GM21423 (cell line): ENCODE data around the gene PTGFR.

Experiments used
- ATAC-seq: cut with Tn5 transposase; IDR thresholded peaks from one replicate; pipeline ENCODE4 v1.9.1; 2021; ENCODE audit warnings: mild to moderate bottlenecking, moderate library complexity; ENCODE audit not compliant: unreplicated experiment

PTGFR gene, protein sequence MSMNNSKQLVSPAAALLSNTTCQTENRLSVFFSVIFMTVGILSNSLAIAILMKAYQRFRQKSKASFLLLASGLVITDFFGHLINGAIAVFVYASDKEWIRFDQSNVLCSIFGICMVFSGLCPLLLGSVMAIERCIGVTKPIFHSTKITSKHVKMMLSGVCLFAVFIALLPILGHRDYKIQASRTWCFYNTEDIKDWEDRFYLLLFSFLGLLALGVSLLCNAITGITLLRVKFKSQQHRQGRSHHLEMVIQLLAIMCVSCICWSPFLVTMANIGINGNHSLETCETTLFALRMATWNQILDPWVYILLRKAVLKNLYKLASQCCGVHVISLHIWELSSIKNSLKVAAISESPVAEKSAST

DNA sequence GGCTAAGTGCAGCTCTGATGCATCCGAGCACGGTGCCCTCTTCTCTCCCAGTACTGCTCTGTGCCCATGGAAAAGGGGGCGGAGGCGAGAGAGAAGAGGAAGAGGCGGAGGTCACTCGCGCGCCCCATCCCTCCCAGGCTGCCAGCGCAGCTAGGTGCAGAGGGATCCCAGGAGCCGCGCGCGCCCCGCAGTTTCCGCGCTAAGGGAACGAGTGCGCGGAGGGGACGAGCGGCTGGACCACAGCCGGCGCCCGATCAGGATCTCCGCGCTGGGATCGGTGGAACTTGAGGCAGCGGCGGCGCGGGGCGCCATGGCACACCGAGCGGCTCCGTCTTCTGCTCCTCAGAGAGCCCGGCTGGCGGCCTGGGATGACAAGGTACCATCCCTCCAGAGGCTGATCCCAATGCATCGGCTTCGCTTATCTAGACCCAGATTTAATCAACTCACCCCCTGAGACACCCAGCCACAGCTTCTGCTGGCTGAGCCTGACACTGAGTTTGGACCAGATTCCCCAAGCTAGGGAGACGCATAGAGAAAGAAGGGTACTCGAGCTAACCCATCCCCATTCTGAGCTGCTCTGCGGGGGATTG is at the start of gene PTGFR:
PTGFR (plus strand) TSS at position 114 of the 590 bp plus-strand sequence. CDS start 1,770 bp downstream, outside the sequence.
- ATAC-seq: no peak

DNA sequence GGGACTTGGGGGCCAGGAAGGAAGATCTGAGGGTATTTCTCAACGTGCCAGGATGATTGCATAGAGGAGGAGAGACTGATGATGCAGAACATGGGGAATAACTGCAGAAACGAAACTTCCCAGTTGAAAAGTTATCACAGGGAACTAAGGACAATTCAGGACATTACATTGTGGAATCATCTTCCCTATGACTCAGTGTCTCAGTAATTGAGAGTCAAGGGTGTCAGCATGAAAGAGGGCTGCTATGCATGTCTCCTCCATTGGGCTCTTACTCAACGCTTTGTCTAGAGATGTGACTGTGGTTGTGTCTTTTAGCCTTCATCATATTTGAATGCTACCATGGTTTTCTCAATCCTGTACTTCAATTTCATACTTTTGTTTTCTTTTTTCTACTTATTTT is 48.9 kb upstream of the PTGFR start:
- no peak for ATAC-seq

DNA sequence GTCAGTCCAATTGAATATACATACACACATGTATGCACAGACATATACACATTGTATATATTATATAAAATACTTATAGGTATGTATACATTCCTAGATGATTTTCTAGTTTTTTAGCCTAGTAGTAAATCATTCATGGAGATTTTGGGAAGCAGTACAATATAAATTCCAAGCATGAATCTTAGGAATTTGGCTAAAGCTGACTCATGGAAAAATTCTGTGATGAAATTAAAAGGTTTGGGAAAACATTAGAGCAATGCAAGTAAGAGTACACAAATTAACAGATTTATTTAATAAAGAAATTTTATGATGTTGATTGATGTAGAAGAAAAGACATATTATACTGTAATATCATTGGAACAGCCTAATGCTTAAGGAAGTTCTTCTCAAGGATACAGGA is 43.7 kb upstream of the PTGFR start:
- ATAC-seq: no peak

DNA sequence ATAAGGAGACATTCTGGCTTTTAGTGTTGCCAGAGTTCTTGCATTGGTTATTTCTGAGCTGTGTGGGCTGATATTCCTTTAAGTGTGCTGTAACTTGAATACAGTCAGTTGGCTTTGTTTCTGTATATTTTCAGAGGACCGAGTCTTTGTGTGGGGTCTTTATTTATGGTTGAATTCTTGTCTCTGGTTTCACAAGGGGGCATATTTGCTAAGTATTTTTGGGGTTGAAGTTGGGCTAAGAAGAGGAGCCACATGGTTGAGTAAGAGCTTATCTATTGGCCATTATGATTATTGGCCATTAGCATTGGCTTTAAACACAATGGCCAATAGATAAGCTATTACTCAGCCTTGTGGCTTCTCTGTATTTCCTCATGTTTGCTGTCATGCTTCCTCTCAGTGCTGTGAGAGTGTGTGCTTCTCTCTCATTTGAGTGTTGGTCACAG is 26.3 kb upstream of the PTGFR start:
- no peak for ATAC-seq

DNA sequence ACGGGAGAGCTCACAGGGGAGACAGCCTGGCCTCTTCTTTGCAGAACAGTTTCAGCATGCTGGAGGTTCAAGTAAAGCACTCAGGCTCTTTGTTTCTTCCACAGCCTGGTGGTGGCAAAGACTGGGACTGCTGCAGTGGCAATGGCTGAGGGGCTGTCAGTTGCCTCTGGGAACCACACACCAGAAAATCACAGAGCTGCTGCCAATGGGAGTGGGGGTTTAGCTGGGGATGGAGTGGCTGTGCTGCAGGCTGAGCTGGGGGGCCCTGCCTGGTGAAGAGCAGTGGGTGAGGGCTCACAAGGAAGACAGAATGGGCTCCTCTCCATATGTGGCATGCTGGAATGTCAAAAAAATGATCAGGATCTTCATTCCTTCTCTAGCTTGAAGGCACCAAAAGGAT is 25.6 kb upstream of the PTGFR start:
- no peak for ATAC-seq

DNA sequence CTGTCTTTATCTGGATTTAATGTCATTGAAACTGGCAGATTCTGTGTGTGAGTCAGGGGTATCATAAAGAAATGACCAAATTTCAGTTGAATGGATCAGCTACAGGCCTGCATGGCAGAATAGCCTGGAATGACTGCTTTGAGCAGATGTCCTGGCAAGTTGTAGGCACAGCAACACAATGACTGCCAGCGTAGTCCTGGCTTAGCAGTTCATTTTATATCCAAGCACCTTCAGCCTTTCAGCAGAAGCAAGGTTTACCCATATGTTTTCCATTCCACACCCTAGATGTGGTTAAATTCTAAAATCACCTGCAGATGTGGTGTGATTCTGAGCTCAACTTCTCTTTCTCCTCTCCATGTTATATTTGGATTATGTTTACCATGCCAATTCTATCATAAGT is 22.3 kb upstream of the PTGFR start:
- no peak for ATAC-seq

DNA sequence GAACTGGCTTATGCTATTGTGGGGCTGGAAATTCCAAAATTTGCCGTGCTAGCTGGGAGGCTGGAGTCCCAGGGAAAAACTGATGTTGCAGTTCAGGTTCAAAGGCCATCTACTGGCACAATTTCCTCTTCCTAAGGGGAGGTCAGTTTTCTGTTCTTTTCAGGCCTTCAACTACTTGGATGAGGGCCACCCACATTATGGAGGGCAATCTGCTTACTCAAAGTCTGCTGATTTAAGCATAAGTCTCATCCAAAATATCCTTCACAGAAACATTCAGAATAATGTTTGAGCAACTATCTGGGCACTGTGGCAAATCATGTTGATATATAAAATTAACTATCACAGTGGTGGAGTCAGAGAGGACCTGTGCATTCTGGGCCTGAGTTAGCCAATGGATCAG is 21.2 kb upstream of the PTGFR start:
- no peak for ATAC-seq

DNA sequence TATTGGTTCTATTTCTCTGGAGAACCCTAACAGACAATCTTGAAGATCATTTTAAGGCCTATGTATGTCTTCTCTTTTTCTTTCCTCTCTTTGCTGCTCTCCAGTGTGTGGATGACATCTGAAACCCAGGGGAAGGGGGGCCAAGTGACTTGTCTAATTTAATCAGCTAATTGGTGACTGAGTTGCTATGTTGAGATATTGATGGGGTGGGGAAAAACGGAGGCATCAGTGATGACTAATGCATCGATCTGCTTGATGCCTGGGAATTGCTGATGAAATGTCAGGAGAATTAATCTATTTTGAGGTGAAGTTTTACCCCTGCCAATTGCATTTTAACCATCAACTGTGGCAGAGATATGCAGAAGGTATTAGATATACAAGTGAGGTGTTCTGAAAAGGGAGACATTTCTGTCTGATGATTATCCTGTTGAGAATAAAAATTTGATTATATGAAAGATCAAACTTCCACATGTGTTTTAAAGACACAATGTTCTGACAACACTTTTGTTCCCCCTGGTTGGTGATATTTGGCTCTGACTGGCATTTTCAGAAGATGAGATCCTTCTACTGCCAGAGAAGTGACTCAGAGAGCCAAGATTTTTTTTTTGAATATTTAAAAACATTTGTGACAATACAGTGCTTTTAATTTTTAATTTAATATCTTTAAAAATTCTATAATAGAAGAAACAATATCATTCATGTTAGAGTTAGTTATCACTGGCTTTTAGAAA is 18.7 kb upstream of the PTGFR start:
- no peak for ATAC-seq

DNA sequence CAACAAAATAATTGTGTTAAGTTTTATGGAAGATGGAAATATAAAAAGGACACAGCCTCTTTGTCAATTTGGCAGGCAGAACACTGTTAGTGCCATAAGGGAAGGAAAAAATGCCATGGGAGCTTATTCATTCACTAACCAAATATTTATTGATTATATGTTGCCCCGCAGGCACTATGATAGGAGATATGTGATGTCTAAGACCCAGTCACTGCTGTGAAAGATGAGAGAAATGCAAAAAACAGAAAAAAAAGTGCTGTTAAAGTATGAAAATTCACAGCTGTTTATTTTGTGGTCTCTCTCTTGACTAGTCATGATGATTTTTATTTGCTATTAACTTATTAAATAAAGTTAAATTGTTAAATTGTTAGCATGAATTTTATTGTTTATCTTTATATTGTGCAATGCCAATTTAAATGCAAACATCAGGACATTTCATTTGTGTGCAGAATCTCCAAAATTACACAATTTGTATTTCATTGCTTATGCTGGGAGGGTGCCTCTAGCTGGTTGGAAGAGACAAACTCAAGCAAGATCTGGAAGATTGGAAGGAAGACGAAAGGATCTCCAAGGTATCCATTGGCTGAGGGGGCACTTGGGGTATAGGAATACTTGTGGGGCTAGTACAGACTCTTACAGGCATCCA is 17.8 kb upstream of the PTGFR start:
- no peak for ATAC-seq

DNA sequence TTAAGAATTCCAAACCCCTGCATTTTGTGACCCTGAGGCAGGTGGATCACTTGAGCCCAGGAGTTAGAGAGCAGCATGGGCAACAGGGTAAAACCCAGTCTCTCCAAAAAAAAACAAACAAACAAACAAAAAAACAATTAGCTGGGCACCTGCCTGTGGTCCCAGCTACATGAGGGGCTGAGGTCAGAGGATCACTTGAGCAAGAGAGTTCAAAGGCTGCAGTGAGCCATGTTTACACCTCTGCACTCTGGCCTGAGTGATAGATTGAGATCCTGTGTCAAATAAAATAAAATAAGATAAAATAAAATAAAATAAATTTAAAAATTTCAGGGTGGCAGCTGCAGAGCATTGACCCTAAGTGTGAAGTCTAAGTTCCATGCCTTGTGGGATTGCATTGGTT is 16.7 kb upstream of the PTGFR start:
- ATAC-seq: no peak

DNA sequence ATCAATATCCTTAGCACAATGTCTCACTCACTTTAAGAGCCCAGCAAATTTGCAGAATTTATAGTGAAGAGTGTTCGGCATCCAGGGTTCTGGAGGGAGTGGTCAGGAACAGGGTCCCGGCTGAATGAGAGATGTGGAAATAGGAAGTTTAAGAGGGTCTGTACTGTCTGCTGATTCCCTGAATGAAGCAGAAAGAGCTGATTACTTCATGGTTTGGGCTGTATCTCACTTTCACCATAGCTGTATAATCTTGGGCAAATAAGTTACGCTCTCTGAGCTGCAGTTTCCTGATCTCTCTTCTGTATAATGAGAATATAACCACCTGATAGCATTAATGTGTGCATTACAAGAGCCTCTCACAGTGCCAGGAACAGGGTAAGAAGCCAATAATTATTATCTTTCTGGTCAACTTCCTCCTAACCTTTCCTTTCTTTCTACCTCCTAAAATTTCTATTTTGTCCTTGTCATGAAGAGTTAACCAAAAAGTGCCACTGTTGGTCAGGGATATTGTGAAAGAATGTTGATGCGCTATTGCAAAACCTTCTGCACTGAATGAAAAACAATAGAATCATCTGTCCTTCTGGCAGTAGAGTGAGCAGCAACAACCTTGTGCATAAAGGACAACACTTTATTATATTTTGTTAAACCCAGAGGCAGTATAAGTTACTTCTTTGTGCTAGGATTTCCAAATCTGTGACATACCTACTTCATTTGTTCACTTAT is 14.7 kb upstream of the PTGFR start:
- ATAC-seq: no peak

DNA sequence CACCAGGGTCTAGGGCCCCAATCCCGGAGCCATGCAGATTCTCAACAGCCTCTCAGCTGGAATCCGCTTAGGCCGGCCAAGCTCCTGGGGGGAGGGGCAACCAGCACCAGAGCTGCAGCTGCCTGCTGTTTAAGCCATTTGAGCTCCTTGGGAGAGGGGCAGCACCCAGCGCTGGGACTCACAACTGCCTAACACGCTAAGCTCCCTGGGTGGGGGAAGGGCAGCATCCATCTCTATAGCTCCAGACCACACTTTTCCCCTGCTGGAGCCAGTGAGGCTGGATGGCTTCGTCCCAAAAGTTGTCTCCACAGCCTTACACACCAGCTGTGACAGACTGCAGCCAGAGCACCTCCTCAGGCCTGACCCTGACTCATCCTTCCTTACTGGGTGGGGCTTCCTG is 6.9 kb upstream of the PTGFR start:
- no peak for ATAC-seq

DNA sequence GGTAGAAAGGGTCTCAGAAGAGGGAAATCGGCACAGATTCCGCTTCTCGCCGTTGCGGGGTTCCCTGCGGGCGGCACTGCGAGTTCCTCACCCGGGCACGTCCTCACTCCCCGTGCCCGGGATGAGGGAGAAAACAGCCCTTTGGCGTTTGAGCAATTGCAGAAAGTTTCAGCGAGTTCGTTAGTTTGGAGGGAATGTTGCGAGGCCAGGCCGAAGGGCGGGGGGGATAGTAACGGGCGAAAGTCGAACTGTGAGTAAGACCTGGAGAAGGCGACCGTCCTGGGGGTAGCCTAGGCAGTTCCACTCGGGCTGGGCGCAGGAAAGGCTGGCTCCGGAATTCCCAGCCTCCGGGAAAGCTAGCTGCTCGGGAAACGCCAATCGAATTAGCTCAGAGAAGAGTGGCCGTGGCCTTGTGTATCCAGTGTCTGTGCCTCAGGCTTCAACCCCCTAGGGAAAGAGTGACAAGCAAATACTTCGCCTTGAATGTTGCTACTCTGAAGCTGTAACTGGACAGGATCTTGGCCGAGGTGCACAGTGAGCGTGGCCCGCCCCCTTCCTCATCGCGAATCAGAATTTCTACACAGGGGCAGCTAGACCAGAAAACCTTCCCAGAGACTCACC is 787 bp downstream of the PTGFR start:
- ATAC-seq: no peak

DNA sequence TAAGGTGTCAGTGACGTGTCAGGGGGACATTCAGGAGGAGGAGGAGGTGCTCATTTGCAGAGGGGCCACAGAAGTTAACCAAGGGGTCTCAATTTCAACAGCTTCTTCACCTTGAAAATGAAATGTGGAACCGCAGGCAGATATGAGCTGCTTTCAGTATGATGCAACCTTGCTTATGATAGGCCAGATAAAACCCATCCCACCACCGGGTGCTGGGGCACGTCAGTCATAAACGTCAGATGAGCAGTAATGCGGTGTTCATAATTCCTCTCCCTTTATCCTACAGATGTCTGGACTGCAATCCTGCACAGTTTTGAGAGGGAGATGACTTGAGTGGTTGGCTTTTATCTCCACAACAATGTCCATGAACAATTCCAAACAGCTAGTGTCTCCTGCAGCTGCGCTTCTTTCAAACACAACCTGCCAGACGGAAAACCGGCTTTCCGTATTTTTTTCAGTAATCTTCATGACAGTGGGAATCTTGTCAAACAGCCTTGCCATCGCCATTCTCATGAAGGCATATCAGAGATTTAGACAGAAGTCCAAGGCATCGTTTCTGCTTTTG is 1.7 kb downstream of the PTGFR start:
- ATAC-seq: no peak

DNA sequence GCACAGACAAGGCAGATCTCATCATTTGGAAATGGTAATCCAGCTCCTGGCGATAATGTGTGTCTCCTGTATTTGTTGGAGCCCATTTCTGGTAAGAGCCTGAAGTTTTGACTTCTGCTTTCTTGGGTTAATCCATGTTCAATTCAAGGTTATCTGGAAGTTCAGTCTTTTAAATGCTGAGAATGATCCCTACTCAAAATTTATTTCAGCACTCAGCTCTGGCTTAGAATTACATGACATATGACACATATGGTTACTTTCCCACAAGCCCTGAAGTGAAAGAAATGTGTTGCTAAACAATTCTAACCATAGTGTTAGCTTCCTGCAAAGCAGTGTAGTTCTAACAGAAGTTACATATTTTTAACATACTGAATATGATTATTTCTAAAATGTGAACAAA is 2.7 kb downstream of the PTGFR start:
- no peak for ATAC-seq

DNA sequence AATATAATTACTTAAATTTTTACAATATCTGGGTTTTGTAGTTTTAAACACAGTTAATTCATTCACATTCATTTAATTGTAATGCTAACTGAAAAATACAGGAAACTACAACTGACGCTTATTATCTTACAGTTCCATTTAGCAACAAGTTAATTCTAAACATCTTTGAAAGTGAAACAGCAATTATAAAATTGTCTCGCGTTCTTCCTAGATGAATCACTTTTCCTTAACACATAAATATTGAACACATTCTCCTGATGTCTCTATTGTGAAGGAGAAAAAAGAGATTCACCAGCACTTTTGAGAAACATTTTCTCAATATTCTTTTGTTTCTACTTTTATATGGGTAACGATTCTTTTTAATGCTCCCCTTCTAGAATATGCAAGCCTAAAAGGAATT is 6.4 kb downstream of the PTGFR start:
- no peak for ATAC-seq

DNA sequence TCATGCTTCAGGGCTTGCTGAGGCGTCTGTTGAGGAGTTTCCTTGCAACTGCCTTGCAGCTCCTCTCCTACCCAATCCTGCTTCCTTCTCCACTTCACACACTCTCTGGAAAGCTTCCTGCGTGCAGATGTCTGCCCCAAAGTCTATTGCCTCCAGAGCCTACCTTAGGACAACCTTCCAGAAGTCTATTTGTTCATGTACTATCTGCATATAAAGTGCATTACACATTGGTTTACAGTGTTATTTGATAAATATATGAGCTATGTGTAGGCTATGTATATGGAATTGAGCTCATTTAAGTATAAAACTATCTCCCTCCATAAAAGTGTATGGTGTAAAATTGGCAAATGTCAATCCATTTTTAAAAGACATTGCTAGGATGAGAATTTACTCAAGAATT is 9.8 kb downstream of the PTGFR start:
- no peak for ATAC-seq

DNA sequence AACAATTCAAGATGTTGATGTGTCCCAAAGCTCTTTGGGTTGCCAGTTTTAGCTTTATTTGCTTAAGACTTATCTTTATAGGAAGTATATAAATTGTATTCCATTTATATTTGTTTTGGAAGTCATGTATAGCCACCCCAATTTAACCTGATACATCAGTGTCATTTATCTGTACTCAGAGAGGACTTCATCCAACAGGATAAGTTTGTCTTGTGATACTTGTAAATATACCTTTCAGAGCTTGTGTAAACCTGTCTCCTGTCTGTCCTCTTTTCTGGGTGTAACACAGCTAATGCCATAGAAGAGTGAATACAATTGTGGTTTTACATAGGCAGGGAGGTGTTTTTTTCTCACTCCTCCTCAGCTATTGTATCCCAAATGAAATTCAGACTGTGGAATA is 10.4 kb downstream of the PTGFR start:
- no peak for ATAC-seq

DNA sequence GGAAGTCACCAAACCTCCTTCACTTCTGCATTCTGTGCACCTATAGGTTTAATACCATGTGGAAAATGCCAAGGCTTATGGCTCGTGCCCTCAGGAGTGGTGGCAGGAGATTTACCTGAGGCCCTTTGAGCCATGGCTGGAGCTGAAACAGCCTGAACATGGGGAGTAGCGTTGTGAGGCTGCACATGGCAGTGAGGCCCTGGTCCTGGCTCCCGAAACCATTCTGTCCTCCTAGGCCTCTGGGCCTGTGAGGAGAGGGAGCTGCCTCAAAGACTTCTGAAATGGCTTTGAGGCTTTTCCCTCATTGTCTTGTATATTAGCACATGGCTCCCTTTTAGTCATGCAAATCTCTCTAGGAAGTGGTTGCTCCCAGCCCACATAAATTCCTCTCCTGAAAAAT is 20.6 kb downstream of the PTGFR start:
- ATAC-seq: no peak

DNA sequence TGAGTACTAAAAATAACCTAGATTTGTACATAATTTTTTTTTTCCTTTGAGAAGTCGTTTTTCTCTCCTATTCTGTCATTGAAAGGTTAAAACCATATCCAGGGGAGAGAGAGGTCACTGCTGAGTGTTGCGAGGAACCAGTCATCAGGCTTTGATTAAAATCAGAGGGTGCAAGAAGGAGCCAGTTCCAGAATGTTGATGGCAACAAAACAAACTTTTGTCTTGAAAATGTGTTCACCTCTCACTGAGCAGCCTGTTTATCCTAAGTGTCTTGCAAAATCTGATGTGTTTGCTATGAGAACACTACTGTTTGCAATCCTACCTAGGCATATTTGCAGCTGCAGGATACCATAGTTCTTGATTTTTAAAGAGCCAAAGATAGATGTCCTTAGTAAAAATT is 25.9 kb downstream of the PTGFR start:
- no peak for ATAC-seq
